Measurements from ENCODE around the gene CDK6. TPM values are rescaled to one million over a fixed set of nuclear protein-coding genes. Genes with fewer than 3 reads are reported as not detected.

Gene CDK6
- total and polyA plus RNA-seq, 10 of the 15 experiments (the other 5 are each of a cell fraction or from before 2014, with no cell fraction given) = 8.0 to 118 (median 45.8) TPM

- no peak for TF ChIP-seq E2F4 (IDR thresholded peaks at IDR 0.05; ENCODE audit: low read depth, low read length)
- TF ChIP-seq IRF5 (IDR thresholded peaks at IDR 0.05; ENCODE audit: borderline replicate concordance) = no peak
- no peak for TF ChIP-seq TARDBP (IDR thresholded peaks at IDR 0.05; ENCODE audit: borderline replicate concordance)
- TF ChIP-seq RELA (IDR thresholded peaks at IDR 0.05; ENCODE audit: borderline replicate concordance, partially characterized antibody) = no peak
- no peak for TF ChIP-seq CBX5 (IDR thresholded peaks at IDR 0.05; ENCODE audit: low read depth)
- TF ChIP-seq GABPA (IDR thresholded peaks at IDR 0.05; ENCODE audit: low read depth) = no peak
- TF ChIP-seq ZBTB11 (CRISPR knock-in tag; IDR thresholded peaks at IDR 0.05) = no peak
- no peak for TF ChIP-seq MEF2A (IDR thresholded peaks at IDR 0.05; ENCODE audit: insufficient read depth, low read depth, low read length)
- no peak for TF ChIP-seq PBX3 (IDR thresholded peaks at IDR 0.05; ENCODE audit: insufficient replicate concordance, low read depth, low read length)
- no peak for TF ChIP-seq EGR1 (IDR thresholded peaks at IDR 0.05; ENCODE audit: borderline replicate concordance in 1 of 2, low read depth in 2 of 2, low read length in 2 of 2)
- no peak for TF ChIP-seq SMC3 (IDR thresholded peaks at IDR 0.05; ENCODE audit: borderline replicate concordance, low read length)
- no peak for TF ChIP-seq ESRRA (IDR thresholded peaks at IDR 0.05; ENCODE audit: low read length)
- no peak for TF ChIP-seq SMAD5 (IDR thresholded peaks at IDR 0.05; ENCODE audit: low read depth)
- peak; percentile 56; the same call in 1 of the 2 replicates for TF ChIP-seq CREM (IDR thresholded peaks at IDR 0.05; ENCODE audit: low read depth)
- TF ChIP-seq TCF12 (IDR thresholded peaks at IDR 0.05; ENCODE audit: low read depth, low read length) = no peak
- peak; percentile 56; the same call in 1 of the 2 replicates for TF ChIP-seq CREB1 (IDR thresholded peaks at IDR 0.05; ENCODE audit: low read depth)
- 0 out of 2 replicates have a peak, but pooled peaks have one; percentile 26 for TF ChIP-seq MLLT1 (IDR thresholded peaks at IDR 0.05)
- no peak for TF ChIP-seq HCFC1 (IDR thresholded peaks at IDR 0.05; ENCODE audit: low read length)
- no peak for TF ChIP-seq TCF3 (IDR thresholded peaks at IDR 0.05; ENCODE audit: borderline replicate concordance, insufficient read depth, low read depth, low read length)
These were observed 802 bp upstream of the CDK6 start (continued) for GRCh38 chr7:92837000-92837749.

All from GM12878 (cell line).